Medulla oblongata (tissue), 1 donor: Measurements from ENCODE around the gene ATG16L2.
"Not testable (repeated sequence)": the region's sequence is repeated elsewhere in the genome, so short reads cannot be mapped to it uniquely, and the experiment has no call there.

Experiments used
- DNase-seq: peaks from one replicate; pipeline ENCODE4 v3.0.0-alpha.2; 2015; ENCODE audit errors: extremely low spot score

ATG16L2 gene

DNA sequence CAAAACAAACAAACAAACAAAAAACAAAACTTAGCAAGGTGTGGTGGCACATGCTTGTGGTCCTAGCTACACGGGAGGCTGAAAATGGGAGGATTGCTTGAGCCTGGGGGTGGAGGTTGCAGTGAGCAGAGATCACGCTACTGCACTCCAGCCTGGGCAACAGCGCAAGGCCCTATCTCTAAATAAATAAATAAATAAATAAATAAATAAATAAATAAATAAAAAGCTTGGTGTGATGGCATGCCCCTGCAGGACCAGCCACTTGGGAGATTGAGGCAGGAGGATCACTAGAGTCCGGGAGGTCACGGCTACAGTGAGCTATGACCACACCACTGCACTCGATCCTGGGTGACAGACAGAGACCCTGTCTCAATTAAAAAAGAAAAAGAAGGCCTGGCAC lies 11.4 kb upstream of the ATG16L2 start:
- no peak for DNase-seq

- peak; percentile 44 for DNase-seq
Observed at GRCh38 chr11:72805216-72805615, 9.0 kb upstream of the ATG16L2 start.

GRCh38 chr11:72806378-72806777 lies 7.8 kb upstream of the ATG16L2 start:
- DNase-seq = not testable (repeated sequence)

GRCh38 chr11:72807021-72807693 lies 7.1 kb upstream of the ATG16L2 start:
- peak; percentile 45 for DNase-seq

- no peak for DNase-seq
Observed at GRCh38 chr11:72807792-72808191, 6.4 kb upstream of the ATG16L2 start.

DNA sequence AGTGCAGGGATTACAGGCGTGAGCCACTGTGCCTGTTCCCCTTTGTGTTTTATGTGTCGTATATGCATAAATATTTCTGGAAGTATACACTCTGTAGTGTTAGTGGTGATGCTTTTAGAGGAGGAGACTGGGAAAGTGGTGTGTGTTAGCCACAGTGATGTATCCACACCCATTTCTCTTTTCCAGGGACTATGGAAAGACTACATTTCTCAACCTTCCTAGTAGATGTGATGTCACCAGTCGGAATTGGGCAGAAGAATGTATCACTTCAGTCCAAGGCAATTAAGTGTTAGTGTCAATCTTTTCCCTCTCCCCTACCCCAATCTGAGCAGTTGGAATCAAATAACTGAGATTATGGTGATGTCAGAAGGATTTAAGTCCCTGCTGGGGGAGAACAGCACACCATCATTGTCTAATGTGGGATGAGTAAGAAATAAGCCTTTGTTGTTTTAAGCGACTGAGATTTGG lies 5.8 kb upstream of the ATG16L2 start:
- DNase-seq = no peak

GRCh38 chr11:72811686-72812085 lies 2.5 kb upstream of the ATG16L2 start:
- not testable (repeated sequence) for DNase-seq

- no peak for DNase-seq
Observed at GRCh38 chr11:72812604-72812966, 1.6 kb upstream of the ATG16L2 start.

GRCh38 chr11:72812967-72813739 lies 1.1 kb upstream of the ATG16L2 start:
- DNase-seq = peak; percentile 53

DNA sequence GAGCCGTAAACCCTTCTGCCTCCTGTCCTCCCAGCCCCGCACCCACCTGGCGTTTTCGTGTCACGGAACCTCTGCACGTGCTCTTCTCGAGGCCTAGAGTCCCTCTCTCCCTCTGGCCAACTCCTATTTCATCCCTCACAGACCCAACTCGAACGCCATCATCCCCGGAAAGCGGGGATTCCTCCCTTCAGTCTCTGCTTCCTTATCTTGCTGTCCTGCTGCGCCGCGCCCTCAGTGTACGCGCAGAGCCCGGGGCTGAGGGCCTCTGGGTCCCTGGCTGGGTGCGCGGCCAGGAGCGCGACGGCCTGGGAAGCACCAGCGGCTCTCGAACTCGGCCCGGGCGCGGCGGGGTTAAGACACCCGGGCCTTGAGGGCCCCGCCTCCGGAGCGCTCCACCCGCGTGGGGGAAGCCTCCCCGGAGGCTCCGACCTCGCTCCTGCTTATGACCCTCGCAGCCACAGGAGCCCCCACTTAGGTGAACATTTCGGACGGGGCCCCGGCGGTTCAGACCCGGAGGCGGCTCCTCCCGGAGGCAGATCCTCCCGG lies 398 bp upstream of the ATG16L2 start:
- DNase-seq = peak; percentile 84

- no peak for DNase-seq
Observed at GRCh38 chr11:72815110-72815618, 953 bp downstream of the ATG16L2 start.

GRCh38 chr11:72816404-72816990 lies 2.3 kb downstream of the ATG16L2 start:
- no peak for DNase-seq

GRCh38 chr11:72817966-72818365 lies 3.8 kb downstream of the ATG16L2 start:
- no peak for DNase-seq

GRCh38 chr11:72818971-72819370 lies 4.8 kb downstream of the ATG16L2 start:
- no peak for DNase-seq

DNA sequence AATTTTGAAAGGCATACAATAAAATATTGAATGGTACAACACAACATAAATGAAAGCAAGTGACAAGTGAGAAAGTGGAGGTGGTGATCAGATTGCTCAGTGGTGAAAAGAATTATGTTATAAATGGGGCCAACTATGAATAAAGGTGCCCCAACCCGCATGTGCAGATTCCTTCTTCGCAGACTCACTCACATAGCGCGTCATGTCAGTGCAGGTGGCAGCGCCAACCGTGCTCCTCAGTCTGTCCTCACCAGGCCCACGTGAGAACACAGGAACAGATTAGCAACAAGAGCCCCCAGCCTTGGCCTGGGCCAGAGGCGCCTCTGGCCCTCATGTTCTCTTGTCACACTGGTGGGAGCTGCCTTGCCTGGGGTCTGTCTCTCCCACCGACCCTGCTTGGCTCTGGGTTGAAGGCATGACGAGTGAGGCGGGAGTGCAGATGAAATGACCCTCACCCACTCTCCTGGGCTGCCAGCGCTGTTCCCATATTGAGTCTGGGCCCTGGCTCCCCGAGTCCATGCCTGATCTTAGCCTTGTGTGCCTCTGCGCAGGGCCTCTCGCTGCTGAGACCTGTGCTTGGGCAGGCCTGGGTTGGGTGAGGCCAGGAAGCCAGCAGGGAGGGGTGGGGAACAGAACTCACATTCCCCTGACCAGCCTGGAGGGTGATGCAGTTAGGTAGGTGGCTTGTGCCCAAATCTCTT lies 6.4 kb downstream of the ATG16L2 start:
- DNase-seq = no peak

GRCh38 chr11:72821221-72821919 lies 7.2 kb downstream of the ATG16L2 start:
- DNase-seq = no peak

- DNase-seq = peak; percentile 87
Observed at GRCh38 chr11:72821920-72822799, 7.9 kb downstream of the ATG16L2 start.

DNA sequence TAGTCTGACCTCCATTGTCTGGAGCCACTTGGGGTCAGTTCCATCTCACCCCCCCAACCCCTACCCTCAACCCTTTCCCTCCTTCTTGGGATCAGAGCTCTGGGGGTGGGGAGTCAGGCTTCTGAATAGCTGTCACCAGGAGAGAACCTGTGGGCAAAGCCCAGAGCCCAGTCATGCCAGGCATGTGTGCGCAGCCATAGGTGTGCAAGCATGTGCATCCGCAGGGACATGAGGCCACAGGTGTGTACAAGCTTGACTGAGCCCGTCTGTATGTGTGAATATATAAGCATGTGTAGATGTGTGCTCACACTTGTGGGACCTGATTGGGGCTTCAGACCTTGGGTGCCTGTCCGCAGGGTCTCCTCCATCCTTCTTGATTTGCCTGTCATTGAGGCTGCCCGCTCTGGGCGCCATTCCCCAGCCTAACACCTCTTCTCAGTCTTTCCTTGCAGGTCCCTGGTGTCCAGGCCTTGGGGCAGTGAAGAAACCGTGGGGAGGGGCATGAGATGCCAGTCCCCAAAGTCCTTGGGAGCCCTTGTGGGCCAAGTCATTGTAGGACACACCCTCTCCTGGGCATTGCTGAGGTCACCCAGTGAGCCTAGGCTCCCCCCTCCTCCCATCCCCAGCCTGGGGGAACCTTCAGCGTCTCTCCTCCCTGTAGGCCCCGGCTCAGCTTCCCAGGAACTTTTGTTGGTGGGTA lies 9.0 kb downstream of the ATG16L2 start:
- DNase-seq = no peak

DNA sequence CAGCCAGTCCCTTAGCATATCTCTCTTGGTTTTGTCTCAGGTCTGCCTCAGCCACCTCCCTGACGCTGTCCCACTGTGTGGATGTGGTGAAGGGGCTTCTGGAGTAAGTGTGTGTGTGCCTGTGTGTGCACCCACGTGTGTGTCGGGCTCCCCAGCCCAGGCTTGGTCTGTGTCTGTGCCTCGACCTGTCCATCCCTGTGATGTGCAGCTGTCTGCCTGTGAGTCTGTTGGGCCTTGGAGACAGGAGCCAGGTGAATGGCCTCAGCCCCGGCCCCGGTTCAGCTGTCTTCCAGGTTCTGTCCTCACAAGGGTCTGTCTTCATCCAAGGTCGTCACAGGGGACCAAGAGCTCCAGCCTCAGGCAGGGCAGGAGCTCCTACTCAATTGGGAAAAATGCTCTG lies 9.8 kb downstream of the ATG16L2 start:
- DNase-seq = no peak
